ENCODE measurements around the gene COPB2. TPM values are rescaled to one million over a fixed set of nuclear protein-coding genes. Genes with fewer than 3 reads are reported as not detected.

COPB2 gene
- total and polyA plus RNA-seq, 8 donors, result 133 to 169 (median 157) TPM

- intact Hi-C loops (cut with DNase I), result no loop called here
Observed at GRCh38 chr3:139353920-139354556, 35.4 kb downstream of the COPB2 start.

GRCh38 chr3:139346771-139347170 lies 42.7 kb downstream of the COPB2 start:
- no peaks in the 10 kb centered on the region for H3K27me3 ChIP-seq
- TF ChIP-seq CTCF (IDR thresholded peaks at IDR 0.05), result no peak
- no peak for DNase-seq
- peaks cover 11 to 17% of the 10 kb centered on the region in 2 donors for H3K4me1 ChIP-seq
- no peaks in the 10 kb centered on the region for H3K9me3 ChIP-seq
- intact Hi-C loops (cut with DNase I), result no loop called here
- peaks cover 0 to 50% of the 10 kb centered on the region in 2 donors for H3K36me3 ChIP-seq
- no peak overlapping the region for H3K4me3 ChIP-seq
- H3K27ac ChIP-seq, result no peak overlapping the region
- no peak for ATAC-seq

More at GRCh38 chr3:139353920-139354556, 35.4 kb downstream of the COPB2 start:
- Histone ChIP-seq H3K4me1 (no peaks in the 10 kb centered on the region), H3K36me3 (peaks cover 3 to 100% of the 10 kb centered on the region in 2 donors), H3K4me3 (no peak overlapping the region), H3K27ac (no peak overlapping the region), H3K9me3 (no peaks in the 10 kb centered on the region), H3K27me3 (no peaks in the 10 kb centered on the region)
- peak in 1 of 2 donors; percentile 28 for TF ChIP-seq CTCF (IDR thresholded peaks at IDR 0.05)
- DNase-seq (no peak), ATAC-seq (peak; percentile 90)

GRCh38 chr3:139343895-139344856 lies 45.3 kb downstream of the COPB2 start, which contains the start of gene MRPS22:
Gene MRPS22, plus strand, starts transcription at chr3:139344020. Its CDS starts 7 bp downstream, at chr3:139344027.
- Histone ChIP-seq H3K27ac (peak within 1 kb of the TSS; percentile 65 to 89), H3K9me3 (no peaks in the 10 kb centered on the region), H3K27me3 (peaks cover 0 to 6% of the 10 kb centered on the region in 2 donors), H3K4me3 (peak within 1 kb of the TSS; percentile 82 to 83), H3K4me1 (peaks cover 11 to 17% of the 10 kb centered on the region in 2 donors), H3K36me3 (peaks cover 0 to 24% of the 10 kb centered on the region in 2 donors)
- DNase-seq, result peak; percentile 78 to 88 (median 86)
- no peak for TF ChIP-seq CTCF (IDR thresholded peaks at IDR 0.05)
- intact Hi-C loops (cut with DNase I), result no loop called here
- ATAC-seq, result peak; percentile 99

- H3K4me1 ChIP-seq, result peaks cover 11 to 17% of the 10 kb centered on the region in 2 donors
- no peak for TF ChIP-seq CTCF (IDR thresholded peaks at IDR 0.05)
- intact Hi-C loops (cut with DNase I), result no loop called here
- DNase-seq, result no peak
- no peak for ATAC-seq
- H3K36me3 ChIP-seq, result peaks cover 0 to 3% of the 10 kb centered on the region in 2 donors
- no peak overlapping the region for H3K27ac ChIP-seq
- no peaks in the 10 kb centered on the region for H3K9me3 ChIP-seq
- no peak overlapping the region for H3K4me3 ChIP-seq
- peaks cover 0 to 6% of the 10 kb centered on the region in 2 donors for H3K27me3 ChIP-seq
Observed at GRCh38 chr3:139342054-139342453, 47.4 kb downstream of the COPB2 start.

GRCh38 chr3:139340784-139341183 lies 48.7 kb downstream of the COPB2 start:
- Histone ChIP-seq H3K9me3 (no peaks in the 10 kb centered on the region), H3K36me3 (no peaks in the 10 kb centered on the region), H3K4me3 (no peak overlapping the region), H3K4me1 (peaks cover 11 to 17% of the 10 kb centered on the region in 2 donors), H3K27ac (no peak overlapping the region), H3K27me3 (peaks cover 0 to 6% of the 10 kb centered on the region in 2 donors)
- no peak for TF ChIP-seq CTCF (IDR thresholded peaks at IDR 0.05)
- intact Hi-C loops (cut with DNase I), result no loop called here
- no peak for DNase-seq
- no peak for ATAC-seq

All from left lung (tissue), 10 donors.